GM12891 (cell line): ENCODE results near the gene TMEM245.

Experiments used
- POLR2A ChIP-seq: IDR thresholded peaks from 2 replicates; pipeline ENCODE4 v1.6.1; 2011; ENCODE audit warnings: low read depth, low read length, control low read depth
- POLR2AphosphoS5 ChIP-seq: IDR thresholded peaks from 2 replicates; pipeline ENCODE4 v1.6.1; 2011; ENCODE audit warnings: low read depth, low read length, control low read depth
- TAF1 ChIP-seq: IDR thresholded peaks from 2 replicates; pipeline ENCODE4 v1.6.1; 2011; ENCODE audit warnings: low read depth, low read length, control low read depth

GRCh38 chr9:109114670-109115069 lies 5.1 kb downstream of the TMEM245 start:
- no peak for TF ChIP-seq POLR2AphosphoS5
- TF ChIP-seq POLR2A: no peak
- TF ChIP-seq TAF1: no peak
